Osteoblast (primary cell): ENCODE results near the gene HOXB9. TPM values are rescaled to one million over a fixed set of nuclear protein-coding genes. Genes with fewer than 3 reads are reported as not detected.

Experiments
- DNase-seq: peaks from one replicate; pipeline ENCODE4 v3.0.0; 2011; ENCODE audit warnings: low spot score, mixed read lengths; ENCODE audit not compliant: insufficient read length; ENCODE audit errors: missing footprints
- H2AFZ ChIP-seq: 2 replicates; pipeline ENCODE4 v1.6.0; 2011; ENCODE audit warnings: mild to moderate bottlenecking, low read length
- H3K27ac ChIP-seq: 2 replicates; pipeline ENCODE4 v1.5.1; 2011; ENCODE audit warnings: mild to moderate bottlenecking, low read depth, low read length, moderate library complexity
- H3K27me3 ChIP-seq: 2 replicates; pipeline ENCODE4 v1.6.0; 2012; ENCODE audit warnings: mild to moderate bottlenecking, control low read depth, inconsistent platforms, low read length, moderate library complexity; ENCODE audit not compliant: insufficient read depth
- H3K36me3 ChIP-seq: 2 replicates; pipeline ENCODE4 v1.5.1; 2011; ENCODE audit warnings: mild to moderate bottlenecking, low read length, control low read depth, moderate library complexity; ENCODE audit not compliant: insufficient read depth
- H3K4me1 ChIP-seq: 2 replicates; pipeline ENCODE4 v1.5.1; 2011; ENCODE audit warnings: mild to moderate bottlenecking, low read length, control low read depth, moderate library complexity; ENCODE audit not compliant: insufficient read depth
- H3K4me2 ChIP-seq: 2 replicates; pipeline ENCODE4 v1.6.0; 2011; ENCODE audit warnings: mild to moderate bottlenecking, low read length; ENCODE audit not compliant: insufficient read depth
- H3K4me3 ChIP-seq: fragments of 200-600 bp; sonication (generic); 3 replicates; pipeline ENCODE4 v1.5.1; 2012; ENCODE audit warnings: mild to moderate bottlenecking, low read length, inconsistent platforms; ENCODE audit not compliant: insufficient read depth
- H3K79me2 ChIP-seq: 2 replicates; pipeline ENCODE4 v1.6.0; 2012; ENCODE audit warnings: mild to moderate bottlenecking, low read length, control low read depth, inconsistent platforms; ENCODE audit not compliant: insufficient read depth
- H3K9me3 ChIP-seq: 2 replicates; pipeline ENCODE4 v1.5.1; 2011; ENCODE audit warnings: low read depth, low read length, control low read depth
- H4K20me1 ChIP-seq: 2 replicates; pipeline ENCODE4 v1.6.0; 2012; ENCODE audit warnings: mild to moderate bottlenecking, low read length, control low read depth; ENCODE audit not compliant: insufficient read depth
- total RNA-seq: library from RNA; depleted of rRNA; stranded (reverse); fragments of >200 nt; gene quantifications from 2 replicates; pipeline ENCODE4 v1.2.3, GENCODE V29; 2012
- TF ChIP-seq, protein P1 (sequence below): IDR thresholded peaks from 2 replicates; pipeline ENCODE4 v1.5.1; 2011; ENCODE audit warnings: mild to moderate bottlenecking, low read depth, low read length, moderate library complexity; ENCODE audit errors: extremely low read depth

Gene HOXB9
- total RNA-seq, 1 donor: not detected

DNA sequence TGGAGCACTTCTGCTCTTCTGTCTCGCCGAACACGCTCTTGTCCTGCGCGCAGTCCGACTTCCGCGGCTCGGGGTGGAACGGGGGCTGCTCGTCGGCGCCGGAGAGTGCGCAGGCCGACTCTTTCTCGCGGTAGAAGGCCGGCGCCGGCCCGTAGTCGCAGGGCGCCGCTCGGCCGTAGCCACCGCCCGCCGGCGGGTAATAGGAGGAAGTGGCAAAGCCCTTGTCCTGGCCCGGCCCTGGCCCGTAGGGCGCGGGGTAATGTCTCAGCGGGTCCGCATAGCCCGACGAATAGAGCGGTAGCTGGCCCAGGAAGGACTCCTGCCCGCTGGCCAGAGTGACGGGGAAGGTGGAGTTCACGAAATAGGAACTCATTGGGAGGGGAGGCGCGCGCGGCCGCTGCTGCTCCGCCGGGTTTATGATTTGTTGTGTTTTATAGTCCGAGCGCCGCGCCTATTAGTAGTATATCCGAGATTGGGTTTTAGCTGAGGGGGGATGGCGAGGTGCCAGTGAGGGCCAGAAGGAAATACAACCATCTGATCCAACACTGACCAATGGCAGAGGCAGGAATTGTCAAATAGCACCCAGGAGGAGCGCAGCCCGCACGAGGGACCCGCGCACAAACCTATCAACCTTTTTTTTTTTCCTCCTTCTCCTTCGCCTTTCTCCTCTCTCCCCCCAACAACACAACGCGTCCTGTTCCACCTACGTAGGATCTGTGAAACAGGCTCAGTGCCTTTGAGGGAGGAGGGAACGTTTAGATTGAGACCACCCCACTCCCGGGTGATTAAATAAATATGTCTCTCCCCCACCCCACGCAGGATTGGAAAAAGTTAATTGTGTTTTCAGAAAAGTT is 28.2 kb downstream of the HOXB9 start:
- H2AFZ ChIP-seq: peak overlapping the region; percentile 41
- H3K27me3 ChIP-seq: peaks cover 98% of the 10 kb centered on the region
- peak overlapping the region; percentile 60 for H3K4me2 ChIP-seq
- no peak for DNase-seq
- H3K36me3 ChIP-seq: no peaks in the 10 kb centered on the region
- no peaks in the 10 kb centered on the region for H3K4me1 ChIP-seq
- no peaks in the 10 kb centered on the region for H3K79me2 ChIP-seq
- H3K4me3 ChIP-seq: peak overlapping the region; percentile 58
- H3K9me3 ChIP-seq: no peaks in the 10 kb centered on the region
- TF ChIP-seq, protein P1, sequence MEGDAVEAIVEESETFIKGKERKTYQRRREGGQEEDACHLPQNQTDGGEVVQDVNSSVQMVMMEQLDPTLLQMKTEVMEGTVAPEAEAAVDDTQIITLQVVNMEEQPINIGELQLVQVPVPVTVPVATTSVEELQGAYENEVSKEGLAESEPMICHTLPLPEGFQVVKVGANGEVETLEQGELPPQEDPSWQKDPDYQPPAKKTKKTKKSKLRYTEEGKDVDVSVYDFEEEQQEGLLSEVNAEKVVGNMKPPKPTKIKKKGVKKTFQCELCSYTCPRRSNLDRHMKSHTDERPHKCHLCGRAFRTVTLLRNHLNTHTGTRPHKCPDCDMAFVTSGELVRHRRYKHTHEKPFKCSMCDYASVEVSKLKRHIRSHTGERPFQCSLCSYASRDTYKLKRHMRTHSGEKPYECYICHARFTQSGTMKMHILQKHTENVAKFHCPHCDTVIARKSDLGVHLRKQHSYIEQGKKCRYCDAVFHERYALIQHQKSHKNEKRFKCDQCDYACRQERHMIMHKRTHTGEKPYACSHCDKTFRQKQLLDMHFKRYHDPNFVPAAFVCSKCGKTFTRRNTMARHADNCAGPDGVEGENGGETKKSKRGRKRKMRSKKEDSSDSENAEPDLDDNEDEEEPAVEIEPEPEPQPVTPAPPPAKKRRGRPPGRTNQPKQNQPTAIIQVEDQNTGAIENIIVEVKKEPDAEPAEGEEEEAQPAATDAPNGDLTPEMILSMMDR: no peak
- H4K20me1 ChIP-seq: peaks cover 1% of the 10 kb centered on the region
- no peak overlapping the region for H3K27ac ChIP-seq

- no peak overlapping the region for H2AFZ ChIP-seq
- no peaks in the 10 kb centered on the region for H3K36me3 ChIP-seq
- peak overlapping the region; percentile 60 for H3K4me2 ChIP-seq
- no peak overlapping the region for H3K27ac ChIP-seq
- H3K79me2 ChIP-seq: no peaks in the 10 kb centered on the region
- no peaks in the 10 kb centered on the region for H3K9me3 ChIP-seq
- no peak for DNase-seq
- H3K4me3 ChIP-seq: peak overlapping the region; percentile 58
- no peaks in the 10 kb centered on the region for H3K4me1 ChIP-seq
- TF ChIP-seq, protein P1: no peak
- peaks cover 98% of the 10 kb centered on the region for H3K27me3 ChIP-seq
- no peaks in the 10 kb centered on the region for H4K20me1 ChIP-seq
Observed at GRCh38 chr17:48597528-48597777, 28.7 kb downstream of the HOXB9 start.

DNA sequence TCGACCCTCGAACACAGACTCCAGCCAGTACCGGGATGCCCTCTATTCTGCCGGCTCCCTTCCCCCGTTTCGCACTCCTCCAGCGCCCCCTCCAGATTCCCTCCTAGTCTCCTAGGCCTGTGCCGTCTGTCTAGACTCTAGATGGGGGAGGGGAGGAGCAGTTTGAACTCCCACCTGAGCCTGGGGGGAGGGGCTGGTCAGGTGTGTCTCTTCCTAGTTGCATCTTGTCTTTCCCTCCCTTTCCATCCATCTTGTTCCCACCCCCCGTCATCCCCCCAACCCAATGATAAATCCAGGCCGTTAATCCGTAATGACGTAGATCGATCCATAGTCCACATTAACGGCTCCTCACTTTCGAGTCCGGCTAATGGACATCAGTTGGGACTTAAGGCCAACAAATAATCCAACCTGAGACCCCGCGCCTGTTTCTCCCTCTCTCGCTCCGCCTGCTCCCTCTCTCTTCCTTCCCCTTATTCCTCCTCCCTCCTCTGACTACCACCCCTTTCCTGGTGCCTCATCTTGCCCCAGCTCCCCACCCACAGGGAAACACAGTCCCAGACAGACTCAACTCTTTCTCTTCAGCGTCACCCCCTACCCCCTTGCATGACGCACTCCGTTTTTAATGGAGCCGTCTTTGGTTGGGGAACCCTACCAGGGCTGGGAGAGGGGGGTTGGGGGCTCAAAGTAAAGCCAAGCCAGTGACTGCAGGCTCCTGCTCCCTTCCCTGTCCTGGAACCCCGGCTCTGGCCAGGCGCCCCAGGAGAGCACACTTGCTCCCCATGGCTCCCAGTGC is 29.2 kb downstream of the HOXB9 start:
- H4K20me1 ChIP-seq: no peaks in the 10 kb centered on the region
- TF ChIP-seq, protein P1: no peak
- DNase-seq: no peak
- H3K9me3 ChIP-seq: no peaks in the 10 kb centered on the region
- H3K4me1 ChIP-seq: no peaks in the 10 kb centered on the region
- peak overlapping the region; percentile 60 for H3K4me2 ChIP-seq
- H3K4me3 ChIP-seq: peak overlapping the region; percentile 58
- no peak overlapping the region for H3K27ac ChIP-seq
- peaks cover 98% of the 10 kb centered on the region for H3K27me3 ChIP-seq
- H2AFZ ChIP-seq: no peak overlapping the region
- H3K79me2 ChIP-seq: no peaks in the 10 kb centered on the region
- no peaks in the 10 kb centered on the region for H3K36me3 ChIP-seq
